SHP77 (cell line): ENCODE measurements around the gene CTAG1A.
"Not testable (repeated sequence)": the region's sequence is repeated elsewhere in the genome, so short reads cannot be mapped to it uniquely, and the experiment has no call there.

ENCODE experiments used
- DNase-seq, 2 experiments: peaks; one replicate each; lab custom pipeline; 2025; lab: John Stamatoyannopoulos, UW

CTAG1A gene

GRCh38 chrX:154584585-154585183, at the start of gene CTAG1A:
Gene CTAG1A (plus strand): TSS chrX:154585133. CDS start chrX:154585207, 74 bp downstream.
- not testable (repeated sequence) for DNase-seq

- DNase-seq: no peak
Observed at GRCh38 chrX:154535892-154536291, 49.0 kb upstream of the CTAG1A start.

GRCh38 chrX:154539077-154539476, 45.9 kb upstream of the CTAG1A start:
- DNase-seq: no peak

- not testable (repeated sequence) for DNase-seq
Observed at GRCh38 chrX:154540365-154540764, 44.6 kb upstream of the CTAG1A start.

- DNase-seq: no peak
Observed at GRCh38 chrX:154540897-154541535, 43.9 kb upstream of the CTAG1A start.

GRCh38 chrX:154541589-154541895, 43.4 kb upstream of the CTAG1A start:
- no peak for DNase-seq

- peak; percentile 65 to 67 for DNase-seq
Observed at GRCh38 chrX:154541896-154542722, 42.8 kb upstream of the CTAG1A start.

- peak; percentile 73 to 75 for DNase-seq
Observed at GRCh38 chrX:154542723-154543424, 42.1 kb upstream of the CTAG1A start.

GRCh38 chrX:154545673-154546274, 39.2 kb upstream of the CTAG1A start:
- DNase-seq: no peak

GRCh38 chrX:154546354-154547244, 38.3 kb upstream of the CTAG1A start, which contains the start of gene G6PD:
Gene G6PD (minus strand): TSS chrX:154546846. CDS start chrX:154546155, 691 bp downstream.
- peak; percentile 41 to 64 for DNase-seq

GRCh38 chrX:154547245-154548027, 37.5 kb upstream of the CTAG1A start, which contains the start of gene IKBKG:
Gene IKBKG (plus strand): TSS chrX:154547620. CDS start chrX:154552003, 4,383 bp downstream.
- peak; percentile 74 for DNase-seq

GRCh38 chrX:154548028-154548316, 37.0 kb upstream of the CTAG1A start:
- DNase-seq: no peak

- no peak for DNase-seq
Observed at GRCh38 chrX:154549766-154550165, 35.2 kb upstream of the CTAG1A start.

- not testable (repeated sequence) for DNase-seq
Observed at GRCh38 chrX:154552112-154552806, 32.7 kb upstream of the CTAG1A start.

GRCh38 chrX:154558060-154558690, 26.8 kb upstream of the CTAG1A start:
- not testable (repeated sequence) for DNase-seq

GRCh38 chrX:154558896-154559295, 26.0 kb upstream of the CTAG1A start:
- not testable (repeated sequence) for DNase-seq

- DNase-seq: not testable (repeated sequence)
Observed at GRCh38 chrX:154560326-154560725, 24.6 kb upstream of the CTAG1A start.

- not testable (repeated sequence) for DNase-seq
Observed at GRCh38 chrX:154562295-154562694, 22.6 kb upstream of the CTAG1A start.

GRCh38 chrX:154570361-154570760, 14.6 kb upstream of the CTAG1A start:
- DNase-seq: not testable (repeated sequence)
